Spleen (tissue), 7 donors: ENCODE measurements around the gene TOP3B.

Source experiments
- POLR2A ChIP-seq, 3 donors: fragments of 450-650 bp; IDR thresholded peaks; one replicate each; pipeline ENCODE4 v1.5.1; 2017; ENCODE audit warnings: antibody characterized with exemption in 3 of 3, mild to moderate bottlenecking in 1 of 3
- POLR2AphosphoS5 ChIP-seq, 3 donors: sonication (generic); formaldehyde crosslinking; IDR thresholded peaks; one replicate each; pipeline ENCODE4 v1.5.1; 2017; ENCODE audit warnings: antibody characterized with exemption in 3 of 3
- TF ChIP-seq, protein P1 (sequence below), 11 experiments: fragments of 200-600 bp in 7 of 11; fragments of 450-650 bp in 4 of 11; sonication (generic) in 4 of 11; IDR thresholded peaks in 8 of 11; conservative IDR thresholded peaks in 3 of 11; 1 replicate in 7 of 11; 2 replicates in 4 of 11; pipeline versions ENCODE4 v1.4.0 to v1.8.0; 2016 to 2021; ENCODE audit warnings: antibody characterized with exemption in 11 of 11, inconsistent platforms in 4 of 11, mild to moderate bottlenecking in 1 of 11
- donor health status: DM: no; HTN: no; CAD: no; lungs with moderate emphysema.
- donor health status: DM: no; HTN: no; CAD: no.
- donor health status: DM: no; HTN: no; CAD: no.

DNA sequence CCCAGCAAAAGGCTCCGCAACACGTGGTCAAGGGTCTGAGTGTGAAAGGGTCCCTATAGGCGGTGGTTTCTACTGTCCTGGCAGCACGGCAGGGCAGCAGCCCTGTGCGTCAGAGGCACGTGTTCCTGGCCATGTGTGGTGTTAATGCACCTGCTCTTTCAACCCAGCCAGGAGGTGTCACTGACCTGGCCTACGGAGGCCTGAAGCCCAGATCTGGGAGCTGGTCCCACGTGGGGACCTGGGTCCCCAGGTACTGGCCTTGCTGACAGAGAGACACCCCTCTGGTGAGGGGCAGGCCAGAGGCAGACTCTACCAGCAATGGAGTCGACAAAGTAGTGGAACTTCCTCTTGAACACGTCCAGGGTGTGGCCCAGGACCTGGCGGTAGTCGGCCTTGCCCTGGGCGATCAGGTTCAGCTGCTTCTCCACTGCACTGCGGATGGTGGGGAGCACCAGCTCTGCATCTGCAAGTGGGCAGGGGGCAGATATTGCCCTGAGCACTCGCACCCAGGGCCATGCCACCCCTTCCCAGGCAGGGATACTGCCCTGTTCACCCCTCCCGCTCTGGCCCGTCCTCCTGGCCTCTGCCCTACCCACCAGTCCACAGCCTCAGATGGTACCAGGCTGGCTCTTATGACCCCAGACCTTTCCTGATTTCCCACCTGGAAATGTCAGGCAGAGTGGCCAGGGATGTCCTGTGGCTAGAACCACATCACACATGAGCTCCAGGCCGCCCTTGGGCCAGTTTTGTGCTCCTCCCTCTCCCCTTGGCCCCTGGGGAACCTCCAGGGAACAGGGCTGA is 23.1 kb downstream of the TOP3B start:
- TF ChIP-seq, protein P1, sequence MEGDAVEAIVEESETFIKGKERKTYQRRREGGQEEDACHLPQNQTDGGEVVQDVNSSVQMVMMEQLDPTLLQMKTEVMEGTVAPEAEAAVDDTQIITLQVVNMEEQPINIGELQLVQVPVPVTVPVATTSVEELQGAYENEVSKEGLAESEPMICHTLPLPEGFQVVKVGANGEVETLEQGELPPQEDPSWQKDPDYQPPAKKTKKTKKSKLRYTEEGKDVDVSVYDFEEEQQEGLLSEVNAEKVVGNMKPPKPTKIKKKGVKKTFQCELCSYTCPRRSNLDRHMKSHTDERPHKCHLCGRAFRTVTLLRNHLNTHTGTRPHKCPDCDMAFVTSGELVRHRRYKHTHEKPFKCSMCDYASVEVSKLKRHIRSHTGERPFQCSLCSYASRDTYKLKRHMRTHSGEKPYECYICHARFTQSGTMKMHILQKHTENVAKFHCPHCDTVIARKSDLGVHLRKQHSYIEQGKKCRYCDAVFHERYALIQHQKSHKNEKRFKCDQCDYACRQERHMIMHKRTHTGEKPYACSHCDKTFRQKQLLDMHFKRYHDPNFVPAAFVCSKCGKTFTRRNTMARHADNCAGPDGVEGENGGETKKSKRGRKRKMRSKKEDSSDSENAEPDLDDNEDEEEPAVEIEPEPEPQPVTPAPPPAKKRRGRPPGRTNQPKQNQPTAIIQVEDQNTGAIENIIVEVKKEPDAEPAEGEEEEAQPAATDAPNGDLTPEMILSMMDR (IDR thresholded peaks at IDR 0.05 in 8 of 11, conservative IDR thresholded peaks at IDR 0.05 in 3 of 11), result no peak
- no peak for TF ChIP-seq POLR2A (IDR thresholded peaks at IDR 0.05)
- peak in 1 of 3 donors; percentile 25 for TF ChIP-seq POLR2AphosphoS5 (IDR thresholded peaks at IDR 0.05)
